ENCODE results near the gene IGF2. TPM values are rescaled to one million over a fixed set of nuclear protein-coding genes. Genes with fewer than 3 reads are reported as not detected.

The IGF2 gene
- 1.0 and 1.2 TPM in 2 replicates for total RNA-seq

GRCh38 chr11:2139123-2139521 is at the start of gene IGF2:
Gene IGF2, minus strand, starts transcription at chr11:2139389. Its CDS starts 3,866 bp downstream, at chr11:2135523.

GRCh38 chr11:2171591-2172003 is 32.4 kb upstream of the IGF2 start, which contains the start of gene TH:
Gene TH, minus strand, starts transcription at chr11:2171815. Its CDS starts 29 bp downstream, at chr11:2171786.

DNA sequence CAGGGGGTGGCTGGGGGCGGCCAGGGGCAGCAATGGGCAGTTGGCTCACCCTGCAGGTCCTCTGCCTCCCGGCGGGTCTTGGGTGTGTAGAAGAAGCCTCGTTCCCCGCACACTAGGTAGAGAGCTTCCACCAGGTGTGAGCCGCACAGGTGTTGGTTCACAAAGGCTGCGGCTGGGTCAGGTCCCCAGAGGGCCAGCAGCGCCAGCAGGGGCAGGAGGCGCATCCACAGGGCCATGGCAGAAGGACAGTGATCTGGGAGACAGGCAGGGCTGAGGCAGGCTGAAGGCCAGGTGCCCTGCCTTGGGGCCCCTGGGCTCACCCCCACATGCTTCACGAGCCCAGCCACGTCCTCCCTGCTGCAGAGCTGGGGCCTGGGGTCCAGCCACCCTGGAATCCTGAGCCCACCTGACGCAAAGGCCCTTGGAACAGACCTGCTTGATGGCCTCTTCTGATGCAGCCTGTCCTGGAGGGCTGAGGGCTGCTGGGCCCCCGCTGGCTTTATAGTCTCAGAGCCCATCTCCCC is 21.6 kb upstream of the IGF2 start, which contains the start of gene INS:
INS (minus strand) TSS at position 474 of the 524 bp plus-strand sequence; CDS start at position 236, 238 bp downstream.

Small RNA genes lying within 50 kb of the gene (small RNA-seq; reads per million reads assigned to genes)
- gene MIR4686 (not detected), gene MIR483 (not detected)

Other genes with a start within 250 kb of the IGF2 start
- under 0.01 TPM in 1 of 2 replicates, not detected in the other for gene PRR33, start 247.5 kb downstream of the IGF2 start, total RNA-seq
- 0.43 TPM in 1 of 2 replicates, not detected in the other for gene TNNT3, start 219.7 kb downstream of the IGF2 start, total RNA-seq
- 106 and 109 TPM in 2 replicates for gene MRPL23, start 192.1 kb downstream of the IGF2 start, total RNA-seq
- 29.9 and 77.0 TPM in 2 replicates for gene H19, start 141.5 kb downstream of the IGF2 start, total RNA-seq
- not detected in 2 replicates for gene INS, start 21.8 kb upstream of the IGF2 start, total RNA-seq
- not detected in 2 replicates for gene TH, start 32.4 kb upstream of the IGF2 start, total RNA-seq
- not detected in 2 replicates for gene ASCL2, start 131.2 kb upstream of the IGF2 start, total RNA-seq
- gene C11orf21, start 162.5 kb upstream of the IGF2 start, total RNA-seq, result 0.26 and 0.43 TPM in 2 replicates
- gene TSPAN32, start 162.6 kb upstream of the IGF2 start, total RNA-seq, result 1.4 and 3.5 TPM in 2 replicates
- gene CD81, start 237.9 kb upstream of the IGF2 start, total RNA-seq, result 262 and 264 TPM in 2 replicates